NCI-H460 (cell line): Measurements from ENCODE around the gene TMEM247. TPM values are rescaled to one million over a fixed set of nuclear protein-coding genes. Genes with fewer than 3 reads are reported as not detected.
"Not testable (repeated sequence)": the region's sequence is repeated elsewhere in the genome, so short reads cannot be mapped to it uniquely, and the experiment has no call there.

ENCODE experiments used
- DNase-seq: peaks from one replicate; pipeline ENCODE4 v3.0.0-alpha.2; 2016; ENCODE audit warnings: low read depth; ENCODE audit errors: extremely low read depth
- small RNA-seq, 2 experiments: library from RNA; depleted of rRNA; stranded (forward); fragments of <200 nt; gene quantifications; one replicate each; pipeline ENCODE3, GENCODE V24; 2014
- total RNA-seq: library from RNA; depleted of rRNA; stranded (reverse); fragments of >200 nt; shearing (Covaris generic); gene quantifications from 2 replicates; pipeline ENCODE4 v1.2.3, GENCODE V29; 2014; rRNA removed

TMEM247 gene
- total RNA-seq, 1 experiment from 2014 or later = not detected

- DNase-seq = no peak
These were observed 29.4 kb downstream of the TMEM247 start for GRCh38 chr2:46508759-46509158.

- no peak for DNase-seq
These were observed 30.4 kb downstream of the TMEM247 start for GRCh38 chr2:46509804-46510203.

GRCh38 chr2:46510598-46511177, 31.3 kb downstream of the TMEM247 start:
- no peak for DNase-seq

- no peak for DNase-seq
These were observed 32.8 kb downstream of the TMEM247 start for GRCh38 chr2:46512185-46512584.

GRCh38 chr2:46514738-46515137, 35.4 kb downstream of the TMEM247 start:
- no peak for DNase-seq

GRCh38 chr2:46517485-46517884, 38.1 kb downstream of the TMEM247 start:
- DNase-seq = no peak

GRCh38 chr2:46518861-46519260, 39.5 kb downstream of the TMEM247 start:
- DNase-seq = no peak

GRCh38 chr2:46519265-46519664, 39.9 kb downstream of the TMEM247 start:
- DNase-seq = no peak

- no peak for DNase-seq
These were observed 40.9 kb downstream of the TMEM247 start for GRCh38 chr2:46520130-46520711.

GRCh38 chr2:46521215-46521683, 41.9 kb downstream of the TMEM247 start:
- DNase-seq = no peak

- DNase-seq = not testable (repeated sequence)
These were observed 43.0 kb downstream of the TMEM247 start for GRCh38 chr2:46522385-46522784.

- DNase-seq = no peak
These were observed 46.3 kb downstream of the TMEM247 start for GRCh38 chr2:46525522-46526155.

GRCh38 chr2:46528880-46529279, 49.5 kb downstream of the TMEM247 start:
- no peak for DNase-seq

- DNase-seq = no peak
These were observed 51.3 kb downstream of the TMEM247 start for GRCh38 chr2:46530639-46531038.

GRCh38 chr2:46531863-46532262, 52.5 kb downstream of the TMEM247 start:
- DNase-seq = no peak

Small RNA genes within 50 kb of the gene (small RNA-seq; reads per million reads assigned to genes)
- 0 reads per million in 2 experiments for gene RN7SL817P

Other genes with a start within 250 kb of the TMEM247 start
- 50.5 and 54.5 TPM in 2 replicates for gene EPAS1, start 182.2 kb upstream of the TMEM247 start, total RNA-seq
- gene RHOQ, start 62.9 kb downstream of the TMEM247 start, total RNA-seq = 34.6 and 36.5 TPM in 2 replicates
- gene ATP6V1E2, start 63.0 kb downstream of the TMEM247 start, total RNA-seq = 11.3 and 11.8 TPM in 2 replicates
- gene PIGF, start 137.5 kb downstream of the TMEM247 start, total RNA-seq = 28.8 and 38.7 TPM in 2 replicates
- gene CRIPT, start 137.7 kb downstream of the TMEM247 start, total RNA-seq = 18.0 and 21.3 TPM in 2 replicates
- gene SOCS5, start 219.7 kb downstream of the TMEM247 start, total RNA-seq = 14.5 and 15.7 TPM in 2 replicates